Hematopoietic multipotent progenitor cell treated with erythropoietin and hydrocortisone succinate and interleukin-3 and kit ligand, for 6 days (in vitro differentiated cells): ENCODE data around the gene WASL.
"Not testable (repeated sequence)": the region's sequence is repeated elsewhere in the genome, so short reads cannot be mapped to it uniquely, and the experiment has no call there.

ENCODE experiments used
- DNase-seq: peaks from one replicate; pipeline ENCODE4 v3.0.0-alpha.2; 2015

Gene WASL

DNA sequence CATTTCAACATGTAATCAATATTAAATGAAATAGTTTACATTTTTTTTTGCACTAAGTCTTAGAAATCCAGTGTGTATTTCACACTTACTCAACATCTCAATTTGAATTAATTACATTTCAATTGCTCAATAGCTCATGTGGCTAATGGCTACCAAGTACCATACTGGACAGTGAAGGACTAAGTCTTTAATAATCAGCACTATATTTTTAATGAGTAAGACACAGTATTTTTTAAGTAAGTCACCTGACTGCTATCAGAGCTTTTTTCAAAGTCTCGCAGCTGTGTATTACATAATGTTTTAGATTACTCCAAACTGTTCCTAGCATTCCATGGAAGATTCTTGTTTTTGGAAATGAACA lies 19.6 kb downstream of the WASL start:
- DNase-seq = no peak

DNA sequence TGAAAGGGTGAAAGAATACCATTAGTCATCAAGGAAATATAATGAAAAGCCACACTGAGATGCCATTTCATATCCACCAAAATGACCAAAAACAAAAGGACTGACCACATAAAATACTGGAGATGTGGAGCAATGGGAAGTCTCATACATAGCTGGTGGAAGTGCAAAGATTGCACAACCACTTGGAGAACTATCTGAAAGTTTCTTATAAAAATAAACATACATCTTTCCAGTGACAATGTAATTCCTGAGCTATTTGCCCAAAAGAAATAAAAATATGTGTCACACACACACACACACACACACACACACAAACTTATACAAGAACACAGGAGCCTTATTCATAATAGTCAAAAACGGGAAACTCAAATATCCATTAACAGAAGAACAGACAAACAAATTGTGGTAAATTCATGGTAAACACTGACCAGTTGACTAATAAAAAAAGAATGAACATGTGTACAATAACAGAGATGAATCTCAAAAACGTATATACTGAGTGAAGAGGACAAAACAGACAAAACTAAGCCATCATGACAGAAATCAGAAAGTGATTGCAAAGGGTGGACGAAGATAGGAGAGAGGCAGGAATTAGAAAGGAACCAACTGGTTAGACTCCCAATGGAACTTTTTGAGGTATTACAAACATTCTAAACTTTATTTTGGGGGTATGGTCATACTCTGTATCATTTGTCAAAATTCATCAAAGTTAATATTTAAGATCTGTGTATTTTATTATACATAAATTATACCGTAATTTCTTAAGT lies 21.5 kb downstream of the WASL start:
- DNase-seq = no peak

DNA sequence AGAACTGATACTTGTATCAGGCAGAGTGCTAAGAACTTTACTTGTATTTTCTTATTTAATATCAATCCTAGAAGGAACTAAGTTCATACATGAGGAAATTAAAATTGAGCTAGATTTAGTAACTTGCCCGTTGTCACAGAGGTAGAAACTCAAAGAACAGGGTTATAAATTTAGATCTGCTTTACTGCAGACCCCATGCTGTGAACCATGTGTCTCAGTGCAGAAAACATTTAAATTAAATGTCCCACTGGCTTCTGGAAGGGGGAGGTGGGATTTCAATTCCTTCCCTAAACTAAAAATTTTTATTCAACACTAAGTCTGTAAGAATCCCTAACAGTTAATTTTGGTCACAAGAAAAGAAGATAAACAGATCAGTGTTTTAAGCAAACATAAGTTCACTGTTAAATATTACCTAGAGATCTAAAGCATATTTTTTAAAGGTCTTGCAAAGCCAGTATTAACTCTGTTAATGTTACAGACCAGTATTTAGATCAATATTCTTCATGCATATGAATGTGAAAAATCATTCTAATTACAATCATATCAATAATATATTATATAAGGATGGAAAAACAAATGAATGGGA lies 23.1 kb downstream of the WASL start:
- no peak for DNase-seq

DNA sequence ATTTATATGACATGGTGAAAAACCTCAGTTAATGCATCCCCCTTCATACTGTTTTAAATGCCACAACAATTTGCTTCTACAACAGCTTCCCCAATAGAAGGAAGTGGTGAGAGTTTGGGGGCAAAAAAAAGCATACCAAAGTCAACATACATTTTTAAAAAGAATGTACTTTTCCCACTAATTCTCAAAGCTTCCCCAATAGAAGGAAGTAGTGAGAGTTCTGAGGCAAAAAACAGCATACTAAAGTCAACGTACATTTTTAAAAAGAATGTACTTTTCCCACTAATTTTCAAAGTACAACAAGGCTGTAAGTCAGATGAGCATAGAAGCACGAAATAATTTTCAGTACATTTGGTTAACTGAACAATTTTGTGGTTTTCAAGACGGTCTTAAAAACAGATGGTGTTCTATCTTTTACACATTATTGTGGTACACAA lies 24.0 kb downstream of the WASL start:
- DNase-seq = peak; percentile 30

DNA sequence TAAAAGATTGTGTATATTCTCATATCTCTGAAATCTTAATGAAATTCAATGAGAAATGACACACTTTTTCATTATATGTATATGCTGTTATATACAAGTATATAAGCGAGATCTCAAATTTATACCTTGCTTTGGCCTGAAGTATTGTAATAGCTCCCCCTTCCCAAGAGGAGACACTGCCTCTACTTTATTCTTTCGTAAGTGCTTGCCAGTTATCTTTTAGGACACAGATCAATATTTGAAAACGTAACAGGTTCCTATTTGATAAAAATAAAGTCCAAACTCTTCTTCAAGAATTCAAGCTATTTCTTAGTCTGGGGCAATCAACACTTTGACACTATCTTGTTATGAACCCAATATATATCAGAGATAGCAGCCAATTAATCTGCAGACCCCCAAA lies 24.9 kb downstream of the WASL start:
- no peak for DNase-seq

DNA sequence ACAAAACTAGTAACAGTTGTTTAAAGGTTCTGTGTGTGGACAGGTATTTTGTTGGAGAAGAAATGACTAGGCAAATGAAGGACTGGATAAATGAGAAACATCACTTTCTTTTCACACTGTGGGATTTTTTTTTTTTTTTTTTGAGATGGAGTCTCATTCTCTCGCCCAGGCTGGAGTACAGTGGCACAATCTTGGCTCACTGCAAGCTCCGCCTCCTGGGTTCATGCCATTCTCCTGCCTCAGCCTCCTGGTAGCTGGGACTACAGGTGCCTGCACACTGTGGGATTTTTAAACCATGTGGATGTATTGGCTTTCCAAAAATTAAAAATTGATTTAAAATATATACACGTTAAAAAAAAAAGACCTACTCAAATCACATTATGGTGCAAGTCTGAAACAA lies 28.3 kb downstream of the WASL start:
- not testable (repeated sequence) for DNase-seq

DNA sequence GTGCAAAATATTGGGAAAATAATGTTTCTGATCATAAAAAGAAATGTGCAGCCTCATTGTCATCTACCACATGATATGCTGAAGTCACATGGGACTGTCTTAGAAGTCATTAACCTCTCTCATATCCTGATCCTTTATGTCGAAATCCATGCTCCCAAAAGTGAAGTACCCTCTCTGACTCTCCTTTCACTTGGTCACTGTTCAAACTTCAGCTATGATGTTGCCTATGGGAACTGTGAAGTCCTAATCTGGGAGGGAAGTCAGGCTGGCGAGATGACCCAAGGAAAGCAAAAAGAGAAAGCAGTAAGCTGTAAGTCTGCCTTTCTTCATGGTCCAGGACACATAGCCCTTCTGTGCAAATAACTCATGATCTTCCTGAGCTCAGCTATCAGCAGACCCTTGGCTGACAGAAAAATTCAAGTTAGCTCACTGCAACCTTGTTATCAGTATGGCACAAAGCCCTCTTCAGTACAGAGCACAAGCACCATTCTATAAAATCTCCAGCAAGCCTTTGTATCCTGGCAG lies 29.5 kb downstream of the WASL start:
- DNase-seq = peak; percentile 77

DNA sequence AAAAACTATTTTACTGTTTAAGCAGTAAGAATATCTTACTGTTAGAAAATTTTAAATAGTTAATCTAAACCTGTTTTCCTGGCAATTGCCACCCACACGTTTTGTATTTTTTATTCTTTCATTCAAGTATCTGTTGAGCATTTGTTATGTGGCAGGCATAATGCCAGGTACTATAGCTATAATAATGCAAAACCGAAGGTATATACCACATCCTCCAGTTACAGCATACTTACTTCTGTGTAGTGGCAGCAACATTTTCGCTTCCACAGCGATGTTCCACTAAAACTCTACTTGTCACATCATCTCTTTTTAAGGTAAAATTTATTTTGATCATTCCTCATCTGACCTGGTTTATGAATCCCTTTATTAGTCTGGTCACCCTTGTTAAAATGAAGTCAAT lies 30.0 kb downstream of the WASL start:
- no peak for DNase-seq

DNA sequence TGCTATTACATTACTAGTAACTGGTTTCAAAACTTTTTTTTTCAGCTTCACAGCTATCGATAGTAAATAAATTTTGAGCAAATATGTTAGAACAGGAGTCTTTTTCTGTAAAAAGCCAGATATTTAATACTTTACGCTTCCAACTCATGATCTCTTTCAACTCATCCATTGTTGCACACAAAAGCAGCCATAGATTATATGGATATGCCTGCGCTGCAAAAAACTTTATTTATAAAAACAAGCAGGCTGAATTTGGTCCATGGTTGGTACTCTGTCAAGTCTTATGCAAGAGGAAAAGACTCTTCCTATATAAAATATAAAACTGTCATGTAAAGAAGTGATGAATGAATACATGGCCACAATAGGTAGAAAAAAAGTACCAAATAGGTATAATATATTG lies 31.1 kb downstream of the WASL start:
- no peak for DNase-seq

DNA sequence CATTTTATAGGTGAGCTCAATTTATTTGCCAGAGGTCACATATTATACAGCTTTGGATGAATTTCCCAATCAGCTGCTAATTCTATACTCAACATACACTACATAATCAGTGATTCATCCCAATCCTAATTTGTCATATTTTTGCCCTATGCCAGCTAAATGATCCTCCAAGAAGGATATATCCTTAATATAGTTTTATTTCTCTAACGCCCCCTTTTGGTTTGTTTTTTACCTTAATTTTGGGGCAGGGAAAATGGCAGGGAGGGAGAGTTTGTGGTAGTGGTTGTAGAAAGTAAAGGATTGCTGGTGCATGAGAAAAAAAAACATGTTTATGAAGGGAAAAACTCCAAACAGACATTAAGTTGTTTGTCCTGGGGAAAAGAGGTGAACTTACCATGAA lies 31.9 kb downstream of the WASL start:
- DNase-seq = no peak

DNA sequence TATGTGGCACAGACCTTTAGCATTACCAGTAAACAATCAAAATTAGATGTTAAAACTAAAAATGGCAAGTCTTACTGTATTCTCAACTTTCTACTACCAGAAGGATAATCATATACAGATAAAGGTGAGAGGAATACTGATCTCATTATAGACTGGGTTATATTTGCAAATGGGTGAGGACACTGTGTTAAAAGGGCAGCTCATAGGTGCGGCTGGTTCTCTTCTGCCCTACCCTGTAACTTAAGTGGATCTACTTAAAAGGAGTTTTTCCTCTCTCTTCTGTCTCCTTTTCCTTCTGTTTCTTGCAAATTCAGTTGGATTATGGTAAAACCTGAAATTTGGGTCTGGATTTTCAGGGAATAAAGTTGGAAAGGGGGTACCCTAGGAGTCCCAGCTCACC lies 33.0 kb downstream of the WASL start:
- DNase-seq = no peak

DNA sequence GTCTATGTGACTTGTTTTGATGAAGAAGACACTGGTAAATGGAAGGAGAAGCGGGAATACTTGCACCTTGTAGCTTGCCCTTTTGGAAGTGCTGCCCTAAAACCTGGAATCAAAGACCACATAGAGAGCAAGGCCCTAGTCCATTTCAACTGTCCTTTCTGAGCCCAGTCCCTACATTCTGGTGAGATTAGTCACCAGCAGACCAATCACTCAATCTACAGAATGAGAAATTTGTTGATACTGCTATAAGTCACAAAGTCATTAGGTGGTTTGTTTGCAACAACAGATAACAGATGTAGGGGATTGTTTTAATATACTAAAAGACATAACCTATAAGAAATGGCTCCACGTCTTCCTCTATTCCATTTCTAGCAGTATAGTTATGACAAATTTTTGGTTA lies 33.6 kb downstream of the WASL start:
- DNase-seq = no peak

DNA sequence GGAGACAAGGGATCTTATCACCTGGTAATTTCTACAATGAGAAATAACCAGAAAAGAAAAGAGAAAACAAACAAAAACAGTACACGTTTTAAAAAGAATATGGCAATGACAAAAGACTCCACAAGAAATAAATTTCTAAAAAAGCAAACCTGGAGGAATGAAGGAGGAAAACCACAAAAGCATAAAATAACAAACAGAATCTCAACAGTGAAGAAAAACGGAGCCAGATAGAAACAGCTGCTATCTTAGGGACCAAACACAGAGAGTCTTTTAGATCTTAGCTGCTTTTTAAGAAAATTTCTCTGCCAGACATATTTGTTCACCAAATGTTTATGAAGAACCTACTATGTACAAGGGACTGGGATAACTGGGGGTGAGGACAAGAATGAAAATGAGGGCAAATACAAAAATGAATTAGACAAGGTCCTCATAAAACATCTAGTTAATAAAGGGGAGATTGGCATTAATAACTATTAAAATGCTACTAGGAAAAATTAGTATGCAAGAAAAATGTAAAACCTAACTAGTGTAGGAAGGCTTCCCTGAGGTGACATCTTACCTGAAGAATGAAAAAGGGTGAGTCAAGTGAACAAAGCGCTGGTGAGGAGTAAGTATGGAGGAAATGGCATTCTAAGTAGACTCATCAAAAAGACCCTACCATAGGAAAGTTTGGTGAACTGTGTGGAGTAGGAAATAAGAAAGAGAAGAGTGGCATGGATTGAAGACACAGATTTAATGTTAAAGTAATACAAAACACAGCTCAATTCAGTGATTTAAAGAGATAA lies 34.3 kb downstream of the WASL start:
- DNase-seq = no peak

DNA sequence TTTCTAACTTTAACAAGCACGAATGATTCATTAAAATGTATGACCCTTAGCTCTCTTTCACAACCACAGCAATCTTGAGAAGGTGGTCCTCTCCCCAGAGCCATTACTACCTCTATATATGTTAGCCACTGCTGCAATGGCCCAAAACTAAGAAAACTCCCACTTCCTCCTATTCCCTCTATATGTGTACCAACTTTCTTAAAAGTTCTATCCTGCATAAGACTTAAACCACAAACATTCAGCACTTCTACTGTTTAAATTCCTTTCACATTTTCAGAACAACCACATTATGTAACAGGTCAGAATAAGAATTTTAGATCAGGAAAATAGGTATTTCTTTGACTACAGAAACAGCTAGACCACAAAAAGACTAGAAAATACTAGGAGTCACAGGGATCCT lies 36.2 kb downstream of the WASL start:
- DNase-seq = no peak

DNA sequence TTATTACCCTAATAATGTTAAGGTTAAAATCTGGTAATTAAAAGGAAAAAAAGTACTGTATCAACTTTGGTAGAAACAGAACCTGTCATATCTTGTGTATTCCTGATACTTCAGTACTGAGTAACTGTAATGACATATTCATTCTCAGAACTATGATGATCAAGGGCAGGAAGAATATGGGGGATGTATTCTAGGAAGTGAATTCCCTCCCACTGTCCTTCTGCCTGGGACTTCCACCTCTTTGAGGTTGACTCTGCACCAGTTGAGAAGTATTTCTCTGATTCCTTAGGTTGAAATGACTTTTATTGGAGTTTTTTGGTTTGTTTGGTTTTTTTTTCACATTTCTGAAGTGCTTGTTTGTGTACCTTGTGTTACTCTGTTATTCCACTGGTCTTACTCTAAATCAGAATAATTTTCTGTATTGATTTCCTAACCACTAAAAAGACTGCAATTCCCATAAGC lies 36.9 kb downstream of the WASL start:
- DNase-seq = no peak

DNA sequence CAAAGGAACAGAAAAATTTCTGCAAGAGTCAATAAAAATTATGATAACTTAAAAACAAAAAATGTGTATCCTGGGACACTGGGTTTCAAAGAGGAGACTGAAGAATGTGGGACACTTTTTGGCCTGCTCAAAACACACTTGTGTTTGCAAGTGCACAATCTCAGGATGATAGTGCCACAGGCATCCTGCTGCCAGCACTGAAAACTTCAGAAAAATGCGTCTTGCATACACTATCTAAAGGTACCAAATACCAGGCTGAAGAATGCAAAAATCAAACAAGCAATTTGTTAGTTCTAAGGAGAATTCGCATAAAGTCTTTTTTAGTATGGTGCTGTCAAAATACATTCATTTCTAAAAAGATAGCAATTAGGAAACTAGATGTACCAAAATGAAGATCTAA lies 38.1 kb downstream of the WASL start:
- DNase-seq = no peak

DNA sequence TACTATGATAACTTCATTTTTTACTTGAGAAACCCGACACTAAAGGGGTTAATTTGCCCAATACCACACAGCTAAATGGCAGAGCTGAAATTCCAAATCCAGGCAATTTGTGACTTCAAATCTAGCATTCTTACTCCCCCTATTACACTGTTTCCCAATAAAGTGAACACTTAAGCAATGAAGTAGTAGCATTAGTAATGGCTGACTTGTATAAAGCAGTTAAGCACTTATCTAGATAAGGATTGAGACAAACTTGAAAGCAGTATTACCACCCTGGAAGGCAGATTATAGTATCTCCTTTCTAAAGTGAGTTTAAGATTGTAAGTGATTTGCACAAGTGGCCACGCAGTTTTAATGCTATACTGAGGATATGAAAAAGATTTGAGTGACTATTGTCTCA lies 39.3 kb downstream of the WASL start:
- peak; percentile 23 for DNase-seq

DNA sequence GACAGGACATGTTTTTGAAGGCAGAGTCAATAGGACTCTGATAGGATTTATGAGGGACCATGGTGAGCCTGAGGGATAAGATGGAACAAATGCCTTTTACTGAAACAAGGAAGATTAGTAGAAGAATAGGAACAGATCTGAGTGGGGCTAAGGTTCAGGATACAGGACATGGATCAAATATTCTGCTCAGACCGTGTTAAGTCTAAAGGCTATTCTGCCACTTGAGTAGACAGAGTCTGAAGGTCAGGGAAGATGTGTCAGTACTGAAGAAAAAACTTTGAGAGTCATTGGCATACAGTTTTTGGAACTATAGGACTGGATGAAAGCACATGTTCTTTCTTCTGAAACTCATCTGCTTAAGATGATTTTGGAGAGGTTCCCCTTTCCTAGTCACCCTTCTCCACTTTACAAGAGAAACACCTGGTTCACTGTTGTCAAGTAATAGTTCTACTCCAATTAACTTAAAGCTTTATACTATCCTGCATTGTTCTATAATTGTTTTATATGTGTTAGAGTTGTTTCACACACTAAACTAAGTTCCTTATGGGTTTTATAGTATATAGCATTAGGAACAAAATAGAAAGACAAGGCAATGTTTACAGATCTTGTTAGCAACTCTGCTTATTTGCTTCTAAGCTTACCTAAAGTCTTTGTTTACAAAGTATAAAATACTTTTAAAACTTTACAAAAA lies 43.4 kb downstream of the WASL start:
- no peak for DNase-seq

DNA sequence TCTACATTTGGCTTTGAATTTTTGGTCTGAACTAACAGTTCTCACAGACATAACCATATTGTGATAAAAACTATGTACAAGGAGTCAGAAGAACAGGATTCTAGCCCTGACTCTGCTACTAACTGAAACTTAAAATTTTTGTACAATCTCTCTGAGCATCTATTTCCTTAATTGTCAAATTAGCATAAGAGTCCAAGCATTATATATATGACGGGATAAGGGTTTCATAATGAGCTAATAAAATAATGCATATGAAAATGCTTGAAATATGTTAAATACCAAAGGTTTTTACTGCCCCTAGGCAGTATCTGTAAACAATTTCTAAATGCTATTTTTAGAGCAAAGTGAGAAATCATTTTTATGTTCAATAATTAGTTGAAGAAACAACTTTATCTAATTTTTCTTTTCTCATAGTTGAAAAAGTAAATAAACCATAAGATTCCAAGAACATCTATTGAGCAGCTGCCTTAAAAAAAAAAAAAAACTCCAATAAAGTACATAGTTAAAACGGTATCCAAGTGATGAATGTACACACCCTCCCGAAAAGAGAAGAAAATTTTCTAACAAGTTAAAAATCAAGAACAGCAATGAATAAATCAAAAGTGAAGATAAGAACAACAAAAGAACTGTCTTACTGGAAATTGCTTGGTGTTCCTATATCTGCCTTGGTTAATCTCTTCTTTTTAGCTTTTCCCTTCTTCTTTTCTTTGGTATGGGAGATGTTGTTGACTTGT lies 52.7 kb downstream of the WASL start:
- DNase-seq = no peak

DNA sequence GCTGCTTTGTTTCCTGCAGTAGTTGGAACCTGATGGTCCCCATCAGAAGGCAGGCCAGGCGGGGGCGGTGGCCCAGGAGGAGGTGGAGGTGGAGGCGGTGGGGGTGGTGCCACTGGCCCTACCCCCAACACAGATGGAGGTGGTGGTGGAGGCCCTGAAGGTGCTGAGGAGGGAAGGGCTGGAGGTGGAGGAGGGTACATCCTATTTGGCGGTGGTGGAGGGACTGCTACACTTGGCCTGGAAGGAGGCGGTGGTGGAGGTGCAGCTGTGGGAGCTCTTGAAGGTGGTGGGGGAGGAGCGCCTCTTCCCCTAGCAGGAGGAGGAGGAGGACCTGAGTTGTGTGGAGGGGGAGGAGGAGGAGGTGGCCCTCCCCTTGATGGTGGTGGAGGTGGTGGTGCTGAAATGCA lies 56.3 kb downstream of the WASL start:
- DNase-seq = no peak

DNA sequence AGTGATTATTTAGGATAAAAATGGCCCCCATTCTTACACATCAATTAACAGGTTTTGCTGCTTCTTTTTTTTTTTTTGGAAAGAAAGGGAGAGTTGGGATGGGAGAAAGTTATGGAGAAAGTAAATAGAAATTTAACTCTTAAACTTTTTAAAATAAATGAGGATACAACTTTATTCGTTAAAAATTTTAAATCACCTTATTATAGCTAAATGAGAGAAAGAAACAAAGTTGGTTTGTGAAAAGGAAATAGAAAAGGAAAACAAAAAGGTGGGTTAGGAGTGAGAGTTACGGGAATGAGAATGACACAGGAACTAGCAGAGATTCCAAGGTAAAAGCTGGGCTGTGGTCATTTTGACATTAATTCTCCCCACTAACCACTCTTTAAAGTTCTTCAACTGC lies 58.3 kb downstream of the WASL start:
- no peak for DNase-seq

DNA sequence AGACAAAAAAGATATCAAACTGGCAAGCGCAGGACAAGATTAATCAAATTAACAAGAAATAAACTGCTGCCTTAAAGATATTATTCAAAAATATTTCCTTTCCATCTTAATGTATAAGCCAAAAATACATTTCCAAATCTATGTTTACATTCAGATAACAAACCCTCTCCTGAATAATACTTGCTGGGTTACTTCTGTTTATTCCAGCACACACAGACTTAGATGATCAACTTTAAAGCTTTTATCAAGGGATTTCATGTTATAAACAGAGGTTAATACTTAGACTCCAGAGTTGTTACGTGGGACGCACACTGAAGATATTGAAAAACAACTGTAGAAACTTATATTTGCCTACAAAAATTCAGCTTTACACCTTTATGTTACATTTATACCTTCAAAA lies 59.6 kb downstream of the WASL start:
- DNase-seq = no peak

DNA sequence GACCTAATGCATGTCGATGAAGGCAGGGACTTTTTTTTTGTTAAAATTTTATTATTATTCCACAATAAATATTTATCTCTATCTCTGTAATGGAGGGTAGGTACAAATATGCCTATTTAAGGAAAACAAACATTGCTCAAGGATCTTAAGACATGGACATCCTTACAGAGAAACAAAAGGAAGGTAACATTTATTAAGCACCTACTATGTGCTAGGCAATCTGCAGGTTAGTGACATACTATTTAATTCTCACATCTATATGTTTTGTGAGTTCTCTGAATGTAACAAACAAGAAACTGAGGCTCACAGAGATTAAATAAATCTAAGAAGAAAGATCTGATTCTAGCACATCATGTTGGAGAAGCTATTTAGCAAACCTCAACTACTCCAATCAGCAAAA lies 61.1 kb downstream of the WASL start:
- DNase-seq = no peak
